HG02884 (cell line): Measurements from ENCODE around the gene FNDC3B.
"Not testable (repeated sequence)": the region's sequence is repeated elsewhere in the genome, so short reads cannot be mapped to it uniquely, and the experiment has no call there.

ENCODE experiments used
- ATAC-seq: cut with Tn5 transposase; IDR thresholded peaks from one replicate; pipeline ENCODE4 v1.9.1; 2021; ENCODE audit warnings: mild to moderate bottlenecking, moderate library complexity; ENCODE audit not compliant: unreplicated experiment

The FNDC3B gene

DNA sequence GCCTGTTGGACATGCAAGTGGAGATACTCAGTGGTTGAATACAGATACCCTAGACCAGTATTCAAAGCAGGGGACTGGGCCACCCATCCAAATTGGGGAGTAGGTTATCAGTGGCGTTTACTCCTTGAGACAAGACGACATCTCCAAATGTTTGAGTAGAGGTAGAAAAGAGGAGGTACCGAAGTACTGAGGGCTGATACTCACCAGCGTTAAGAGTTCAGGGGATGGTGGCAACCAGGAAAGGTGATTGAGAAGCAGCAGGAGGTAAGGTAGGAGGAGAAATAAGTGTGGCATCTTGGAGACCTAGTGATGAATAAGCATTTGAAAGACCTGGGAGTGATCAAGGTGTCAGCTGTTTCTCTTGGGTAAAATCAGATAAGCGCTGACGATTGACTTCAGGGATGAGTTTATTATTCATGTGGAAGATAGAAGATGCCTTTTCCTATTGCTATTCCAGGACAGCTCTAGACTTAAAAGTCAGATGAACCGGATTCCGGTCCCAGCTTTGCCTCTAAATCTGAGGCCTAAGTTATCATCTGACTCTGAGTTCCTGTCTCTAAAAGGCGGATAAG lies 312.6 kb downstream of the FNDC3B start:
- no peak for ATAC-seq

DNA sequence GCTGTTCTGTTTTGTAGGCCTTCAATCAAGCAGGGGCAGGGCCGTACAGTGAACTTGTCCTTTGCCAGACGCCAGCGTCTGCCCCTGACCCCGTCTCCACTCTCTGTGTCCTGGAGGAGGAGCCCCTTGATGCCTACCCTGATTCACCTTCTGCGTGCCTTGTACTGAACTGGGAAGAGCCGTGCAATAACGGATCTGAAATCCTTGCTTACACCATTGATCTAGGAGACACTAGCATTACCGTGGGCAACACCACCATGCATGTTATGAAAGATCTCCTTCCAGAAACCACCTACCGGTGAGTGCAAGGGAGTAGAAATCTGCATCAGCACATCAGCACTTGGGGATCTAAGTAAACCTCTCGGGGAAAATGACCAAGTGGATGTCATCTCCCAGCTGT lies 313.4 kb downstream of the FNDC3B start:
- no peak for ATAC-seq

DNA sequence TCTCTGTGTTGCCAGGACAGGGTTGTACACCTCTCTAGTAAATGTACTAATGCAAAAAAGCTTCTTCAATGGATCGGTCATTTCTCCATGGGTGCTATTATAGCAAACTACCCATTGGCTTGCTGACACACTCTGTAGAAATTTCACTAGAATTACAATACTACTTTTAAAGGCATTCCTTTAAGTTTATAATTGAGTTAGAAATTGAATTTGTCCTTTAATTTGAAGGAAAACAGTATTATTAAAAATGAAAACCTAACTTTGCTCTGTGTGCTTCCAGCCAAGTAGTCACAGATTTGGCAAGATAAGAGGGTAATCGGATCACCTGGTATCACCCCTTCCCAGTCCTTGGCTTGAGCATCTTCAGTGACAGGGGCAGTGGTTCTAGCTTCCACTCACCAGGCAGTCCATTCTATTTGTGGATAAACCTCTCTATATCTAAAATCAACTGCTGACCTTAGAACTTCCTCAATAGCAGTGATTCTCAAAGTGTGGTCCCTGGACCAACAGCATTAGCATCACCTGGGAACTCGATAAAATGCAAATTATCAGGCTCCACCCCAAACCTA lies 315.6 kb downstream of the FNDC3B start:
- no peak for ATAC-seq

DNA sequence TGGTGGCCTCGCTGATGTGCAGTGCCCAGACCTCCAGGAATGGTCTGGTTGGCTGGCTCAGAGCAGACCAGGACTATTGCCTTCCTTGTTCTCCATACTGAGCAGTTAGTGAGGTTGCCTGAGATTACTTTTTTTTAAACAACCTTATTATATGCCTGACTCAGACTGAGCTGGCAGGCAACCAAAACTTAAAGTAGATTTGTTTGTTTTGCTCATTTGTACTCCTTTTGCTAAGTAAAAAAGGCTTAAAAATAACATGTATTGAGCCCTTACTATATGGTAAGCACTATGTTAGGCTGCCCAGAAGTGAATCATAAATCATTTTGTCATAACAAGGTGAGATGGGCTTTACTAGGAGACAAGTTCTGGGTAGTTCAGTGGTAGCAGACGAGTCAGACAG lies 316.5 kb downstream of the FNDC3B start:
- no peak for ATAC-seq

DNA sequence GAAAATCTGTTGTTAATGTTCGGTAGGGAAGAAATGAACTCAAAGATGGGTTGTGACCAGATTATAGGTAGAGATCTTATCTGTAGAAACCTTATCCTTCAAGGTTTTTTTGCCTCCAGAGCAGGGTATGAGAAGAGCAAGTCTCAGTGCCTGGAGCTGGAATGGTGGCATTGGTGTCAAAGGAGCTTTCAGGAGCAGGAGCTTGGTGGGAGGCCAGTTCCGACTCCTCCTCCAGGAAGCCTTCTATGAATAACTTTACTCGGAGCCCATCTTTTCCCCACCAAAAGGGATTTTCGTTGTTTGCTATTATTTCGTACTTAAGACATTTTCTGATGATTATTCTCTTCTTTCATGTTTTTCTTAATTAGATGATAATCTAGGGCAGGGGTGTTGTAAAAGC lies 317.0 kb downstream of the FNDC3B start:
- no peak for ATAC-seq

DNA sequence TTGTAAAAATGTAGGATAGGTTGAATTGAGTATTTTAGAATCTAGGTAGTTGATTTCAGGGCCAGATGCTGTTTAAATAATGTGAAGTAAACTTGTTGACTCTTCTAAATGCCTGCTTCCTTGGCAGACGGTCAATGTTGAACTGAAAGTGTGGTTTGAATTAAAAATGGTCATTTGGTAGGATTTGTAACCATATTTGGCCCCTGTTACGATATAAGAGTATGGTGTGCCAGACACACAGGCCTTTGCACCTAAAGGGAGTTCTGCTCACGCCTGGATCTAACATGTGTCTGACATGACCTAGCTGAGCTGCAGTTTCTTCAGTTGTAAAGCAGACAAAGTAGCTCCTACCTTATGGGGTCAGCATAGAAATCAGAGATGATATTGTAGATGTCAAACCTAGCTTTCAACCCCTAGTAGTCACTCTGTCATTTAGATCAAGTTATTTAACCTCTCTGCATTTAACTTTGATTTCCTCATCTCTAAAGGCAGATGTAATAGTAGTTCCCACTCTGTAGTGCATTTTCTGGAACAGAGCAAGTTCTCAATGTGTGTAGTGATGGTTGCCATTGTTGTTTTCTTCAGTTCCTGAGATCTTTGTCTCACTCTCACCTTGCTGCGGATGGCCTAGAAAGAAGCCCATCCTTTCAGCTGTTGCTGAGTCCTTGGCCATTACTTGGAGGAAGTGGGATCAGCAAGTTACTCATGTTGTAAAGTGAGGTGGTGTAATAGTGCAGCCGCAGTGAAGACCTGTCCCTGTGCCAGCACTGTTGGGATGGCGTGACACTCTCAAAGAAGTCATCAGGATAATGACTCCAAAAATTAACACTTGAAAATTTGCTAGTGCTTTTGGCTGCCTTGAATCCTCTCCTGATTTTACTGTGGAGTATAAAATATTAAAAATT lies 318.7 kb downstream of the FNDC3B start:
- ATAC-seq: no peak

DNA sequence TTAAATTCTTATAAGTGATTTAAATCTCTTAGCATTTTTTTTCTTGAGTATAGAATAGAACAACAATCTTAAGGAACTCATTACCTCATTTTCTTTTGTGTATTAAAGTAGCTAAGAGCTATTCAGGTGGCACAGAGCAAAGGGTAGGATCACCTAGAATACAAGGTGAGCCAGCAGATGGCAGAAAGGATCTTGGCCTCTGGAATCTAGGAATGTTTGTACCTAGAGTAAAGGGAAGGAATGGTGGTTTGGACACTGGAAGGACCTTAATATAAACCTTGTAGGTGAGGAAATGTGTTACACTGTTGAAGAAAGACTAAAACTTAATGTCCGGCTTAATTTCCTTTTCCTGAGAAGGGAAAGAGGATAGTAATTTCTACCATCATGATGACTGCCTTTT lies 319.9 kb downstream of the FNDC3B start:
- ATAC-seq: no peak

DNA sequence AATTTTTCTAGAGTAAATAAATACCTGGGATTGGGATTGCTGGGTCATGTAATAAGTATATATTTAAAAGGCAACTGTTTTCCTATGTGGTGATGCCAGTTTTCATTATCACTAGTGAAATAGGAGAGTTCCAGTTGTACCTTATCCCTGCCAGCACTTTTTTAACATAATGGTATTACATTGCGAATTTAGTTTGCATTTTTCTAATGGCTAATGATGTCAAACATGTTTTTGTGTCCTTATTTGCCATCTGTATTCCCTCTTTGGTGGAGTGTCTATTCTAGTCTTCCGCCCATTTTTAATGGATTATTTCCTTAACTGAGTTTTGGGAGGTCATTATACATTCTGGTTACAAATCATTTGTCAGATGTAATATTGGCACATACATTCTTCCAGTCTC lies 320.6 kb downstream of the FNDC3B start:
- ATAC-seq: no peak

DNA sequence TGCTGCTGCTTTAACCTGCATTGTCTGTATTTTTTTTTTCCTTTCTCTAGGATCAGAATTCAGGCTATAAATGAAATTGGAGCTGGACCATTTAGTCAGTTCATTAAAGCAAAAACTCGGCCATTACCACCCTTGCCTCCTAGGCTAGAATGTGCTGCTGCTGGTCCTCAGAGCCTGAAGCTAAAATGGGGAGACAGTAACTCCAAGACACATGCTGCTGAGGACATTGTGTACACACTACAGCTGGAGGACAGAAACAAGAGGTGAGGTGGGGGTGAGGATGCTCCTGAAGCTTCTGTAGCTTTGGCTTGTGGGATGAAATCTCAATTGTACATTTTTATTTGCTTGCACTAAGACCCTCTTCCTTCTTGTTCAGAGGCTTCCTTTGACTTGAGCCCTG lies 323.2 kb downstream of the FNDC3B start:
- no peak for ATAC-seq

DNA sequence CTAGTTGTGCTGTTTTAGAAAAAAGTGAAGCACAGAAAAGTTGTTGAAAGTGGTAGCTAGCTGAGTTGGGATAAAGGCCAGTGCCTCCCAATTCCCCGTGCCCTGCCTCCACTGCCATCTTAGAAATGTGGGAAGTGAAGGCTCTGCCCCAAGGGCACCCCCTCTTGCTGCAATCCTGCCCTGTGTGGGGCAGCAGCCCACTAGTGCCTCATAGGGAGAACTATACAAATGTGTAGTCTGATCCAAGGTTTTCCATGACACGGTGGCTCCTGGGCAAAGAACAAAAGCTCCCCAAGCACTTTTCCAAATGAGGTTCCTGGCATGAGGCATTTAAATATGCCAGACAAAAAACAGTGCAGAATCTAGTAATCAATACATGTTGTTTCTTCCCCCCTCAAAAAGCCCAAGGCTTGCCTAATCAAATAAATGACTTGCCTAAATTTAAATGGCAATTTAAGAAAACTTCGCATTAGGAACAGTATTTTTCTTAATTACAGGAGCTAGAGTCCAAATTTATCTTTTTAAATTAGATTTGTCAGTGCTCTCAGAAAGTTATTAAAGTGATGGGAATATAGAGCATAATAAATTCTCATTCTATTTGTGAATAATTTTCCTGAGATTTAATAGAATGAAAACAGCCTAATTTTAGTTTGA lies 325.1 kb downstream of the FNDC3B start:
- no peak for ATAC-seq

DNA sequence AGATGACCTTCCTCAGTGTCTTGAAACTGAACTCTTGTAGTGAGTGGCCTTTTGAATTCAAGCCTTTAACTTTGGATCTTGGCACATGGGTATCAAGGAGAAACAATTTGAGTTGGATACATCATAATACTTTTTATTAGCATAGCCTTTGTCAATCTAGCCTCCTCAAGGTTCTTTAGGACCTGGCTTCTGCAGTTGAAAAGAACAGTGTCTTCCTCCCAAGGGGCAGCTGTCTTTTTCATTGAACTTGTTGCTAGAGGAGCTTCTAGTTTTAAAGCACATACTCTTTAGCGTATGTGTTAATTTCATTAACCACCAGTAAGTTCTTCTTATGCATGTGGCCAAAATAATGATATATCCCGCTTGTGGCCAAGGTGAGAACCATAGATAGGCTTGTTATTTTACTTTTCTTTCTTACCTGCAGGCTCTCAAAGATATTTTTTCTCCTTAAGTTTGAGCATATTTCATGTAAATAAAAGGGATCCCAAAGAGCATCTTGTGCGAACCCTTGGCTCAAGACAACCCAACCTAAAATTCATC lies 325.7 kb downstream of the FNDC3B start:
- no peak for ATAC-seq

DNA sequence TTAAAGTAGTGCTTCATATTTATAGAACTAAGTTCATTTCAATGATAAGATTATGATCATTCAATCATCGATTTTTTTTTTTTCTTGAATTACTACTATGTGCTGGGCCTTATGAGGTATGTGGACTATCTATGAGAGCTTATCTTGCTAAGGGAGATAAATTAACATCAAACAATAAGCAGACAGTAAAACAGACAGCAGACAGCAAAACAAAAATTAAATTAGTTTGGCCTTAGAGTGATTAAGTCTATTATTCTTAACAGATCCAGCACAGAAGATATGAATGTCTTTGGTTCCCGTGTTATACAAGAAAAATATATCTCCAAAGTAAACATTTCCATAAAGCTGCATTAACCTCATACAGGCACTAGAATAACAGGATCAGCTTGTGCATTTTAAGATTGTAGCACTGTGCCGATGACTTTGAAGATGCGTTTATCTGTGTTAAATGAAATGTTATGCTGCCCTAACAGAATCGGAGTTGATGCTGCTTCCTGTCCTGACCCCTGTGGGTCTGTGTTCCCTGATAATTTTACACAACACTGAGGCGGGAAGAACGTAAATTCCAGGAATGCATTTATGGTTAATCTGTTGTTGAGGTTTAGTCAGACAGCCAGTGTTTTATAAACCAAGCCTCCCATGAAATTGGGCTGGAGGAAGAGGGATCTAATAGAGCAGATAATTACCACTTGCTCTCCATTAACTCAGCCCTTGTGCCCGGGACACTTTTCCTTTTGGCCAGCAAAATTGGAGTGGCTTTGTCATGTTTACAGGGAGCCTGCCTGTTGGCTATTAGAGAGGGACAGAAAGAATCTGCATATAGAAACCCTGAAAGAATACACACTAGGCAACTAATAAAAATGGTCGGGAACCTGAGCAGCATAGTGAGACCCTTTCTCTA lies 328.1 kb downstream of the FNDC3B start:
- ATAC-seq: no peak

DNA sequence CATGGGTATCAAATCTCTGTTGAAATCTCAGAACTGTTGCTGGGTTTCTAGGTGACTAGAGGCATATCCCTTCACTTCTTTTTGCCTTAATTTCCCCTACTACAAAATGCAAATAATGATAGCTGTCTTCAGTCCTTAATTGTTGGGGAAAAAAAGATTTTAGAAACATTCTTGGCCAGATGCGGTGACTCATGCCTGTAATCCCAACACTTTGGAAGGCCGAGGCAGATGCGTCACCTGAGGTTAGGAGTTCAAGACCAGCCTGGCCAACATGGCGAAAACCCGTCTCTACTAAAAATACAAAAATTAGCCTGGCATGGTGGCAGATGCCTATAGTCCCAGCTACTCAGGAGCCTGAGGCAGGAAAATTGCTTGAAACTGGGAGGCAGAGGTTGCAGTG lies 329.2 kb downstream of the FNDC3B start:
- not testable (repeated sequence) for ATAC-seq

DNA sequence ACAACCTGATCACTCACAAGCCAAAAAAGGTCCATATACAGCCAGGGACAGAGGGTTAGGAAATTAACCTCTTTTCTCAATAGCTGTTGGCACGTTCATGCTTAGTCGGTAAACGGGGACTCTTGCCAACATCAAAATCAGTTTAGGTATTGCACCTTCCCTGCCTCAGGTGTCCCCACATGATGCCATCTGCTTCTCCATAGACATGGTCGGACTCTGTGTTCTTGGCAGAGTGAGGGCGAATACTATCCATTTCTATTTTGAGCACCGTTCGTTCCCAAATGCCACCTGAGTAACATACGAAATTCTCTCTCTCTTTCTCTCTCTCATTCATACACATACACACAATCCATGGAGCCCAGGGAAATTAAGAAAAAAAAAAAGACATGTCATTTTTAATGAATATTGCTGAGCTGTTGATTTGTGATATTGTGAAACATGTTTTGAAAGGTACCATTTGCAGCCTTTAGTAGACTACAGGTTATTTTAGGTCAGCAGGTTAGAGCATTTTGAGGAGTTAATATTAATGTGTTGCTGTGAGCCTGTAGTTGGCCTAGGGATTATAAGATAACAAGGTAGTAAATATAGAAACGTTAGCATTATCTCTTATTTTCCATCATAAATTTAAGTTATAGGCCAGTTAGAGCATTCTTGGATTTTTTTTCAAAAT lies 330.3 kb downstream of the FNDC3B start:
- no peak for ATAC-seq

DNA sequence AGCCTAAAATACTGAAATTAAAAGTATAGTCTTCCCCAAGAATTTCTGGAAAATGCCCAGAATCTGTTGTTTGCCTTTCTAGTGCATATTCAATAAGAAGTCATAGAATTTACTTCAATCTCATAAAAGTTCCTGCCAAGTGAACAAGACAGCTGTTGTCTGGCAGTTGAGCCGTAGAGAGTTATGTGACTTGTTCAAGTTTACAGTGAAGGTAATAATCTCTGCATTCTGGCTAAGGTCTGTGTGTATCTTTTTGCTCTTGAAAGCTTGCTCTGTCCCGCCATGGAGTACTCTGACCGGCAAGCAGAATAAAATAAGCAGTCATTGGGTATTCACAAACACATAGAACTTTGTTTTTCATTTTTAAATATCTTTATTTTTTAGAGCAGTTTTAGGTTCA lies 331.0 kb downstream of the FNDC3B start:
- no peak for ATAC-seq

DNA sequence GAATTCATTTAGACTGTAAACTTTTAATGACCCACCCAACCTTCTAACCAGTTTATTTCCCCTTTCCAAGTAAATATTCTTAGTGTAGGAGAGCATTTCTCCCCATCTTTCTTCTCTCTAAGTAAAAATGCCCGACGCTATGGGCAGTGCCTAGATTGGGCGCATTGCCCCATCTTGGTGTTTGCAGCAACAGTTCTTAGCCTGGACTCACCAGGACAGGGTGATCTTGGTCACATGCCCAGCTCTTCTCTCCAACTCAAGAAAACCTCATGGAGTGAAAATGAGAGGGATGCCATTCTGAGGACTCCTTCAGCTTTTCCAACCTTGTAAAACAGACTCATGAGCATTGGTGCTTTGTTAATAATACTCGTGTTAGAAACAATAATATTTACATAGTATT lies 332.2 kb downstream of the FNDC3B start:
- no peak for ATAC-seq

DNA sequence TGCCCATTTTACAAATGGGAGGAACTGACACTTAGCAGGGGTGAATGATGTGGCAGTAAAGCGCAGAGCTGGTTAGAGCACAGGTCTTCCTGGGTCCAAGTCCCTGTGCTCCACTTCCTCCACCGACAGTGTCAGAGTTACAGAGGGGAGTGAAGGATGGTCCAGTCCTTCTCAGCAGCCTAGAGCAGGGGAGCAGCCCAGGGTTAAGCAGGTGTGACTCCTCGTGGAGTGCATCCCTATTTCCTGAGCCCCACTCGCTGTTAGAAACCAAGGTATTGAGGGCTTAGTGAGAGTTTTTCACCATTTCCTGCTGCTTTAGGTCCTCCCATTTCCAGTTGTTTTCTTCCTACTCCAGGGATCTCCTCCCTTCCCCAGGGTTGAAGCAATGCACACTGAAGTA lies 333.5 kb downstream of the FNDC3B start:
- no peak for ATAC-seq

DNA sequence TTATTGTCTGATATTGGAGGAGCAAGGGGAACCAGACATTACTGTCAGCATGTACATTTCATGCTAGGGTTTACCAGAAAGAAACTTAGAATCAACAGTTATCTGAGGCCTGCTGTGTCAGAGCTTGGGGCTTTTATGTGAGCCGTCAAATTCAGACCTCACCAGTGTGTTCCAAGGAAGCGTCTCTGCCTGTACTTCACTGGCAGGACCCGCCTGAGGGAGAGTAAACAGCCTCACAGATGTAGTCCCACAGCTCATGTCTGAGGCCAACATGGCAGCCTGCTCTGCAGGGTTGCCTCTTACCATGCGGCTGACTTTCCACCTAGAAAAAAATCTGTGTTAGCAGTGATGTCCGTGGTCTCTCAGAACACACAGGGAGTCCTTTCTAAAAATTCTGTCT lies 334.5 kb downstream of the FNDC3B start:
- no peak for ATAC-seq

DNA sequence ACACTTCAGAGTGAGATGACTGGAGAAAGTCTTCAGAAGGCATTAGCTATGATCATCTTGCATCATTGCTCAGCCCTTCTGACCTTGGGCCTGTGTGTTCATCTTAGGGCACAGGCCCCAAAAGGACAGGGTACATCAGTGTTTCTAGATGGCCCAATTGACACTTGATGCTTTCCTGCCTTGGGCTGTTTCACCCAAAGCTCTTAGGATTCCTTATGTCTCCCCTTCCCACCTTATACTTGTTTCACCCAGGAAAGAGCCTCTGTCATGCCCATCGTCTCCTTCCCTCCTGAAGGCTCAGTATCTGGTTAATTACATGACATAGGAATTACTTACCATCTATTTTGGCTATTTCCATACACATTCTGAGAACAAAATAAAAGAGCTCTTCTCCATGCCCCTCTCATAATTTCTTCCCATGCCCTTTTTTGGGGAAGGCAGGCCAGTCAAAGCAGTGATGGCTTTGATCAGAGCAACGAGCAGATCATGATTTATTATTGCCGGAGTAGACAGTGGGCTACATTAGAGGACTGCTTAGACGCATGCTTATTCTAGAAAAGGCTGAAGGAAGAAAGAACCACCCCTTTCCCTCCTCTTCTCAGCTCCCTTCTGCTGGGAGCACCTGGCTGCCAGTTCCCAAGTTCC lies 335.9 kb downstream of the FNDC3B start:
- ATAC-seq: no peak
